SK-N-SH treated with all-trans-retinoic acid at 6 μM for 48 hours (cell line): ENCODE measurements around the gene HLA-DPB1.

Source experiments
- ATAC-seq: fragments of 200-7000 bp; cut with Tn5 transposase; 3 replicates; pipeline ENCODE4 v1.9.1; 2020; ENCODE audit warnings: mild to moderate bottlenecking, moderate library complexity
- ARNTL ChIP-seq: fragments of 450-650 bp; formaldehyde crosslinking; IDR thresholded peaks from 2 replicates; pipeline ENCODE4 v1.5.0; 2020; ENCODE audit warnings: low read depth, mild to moderate bottlenecking, moderate library complexity, borderline replicate concordance
- CREB5 ChIP-seq: fragments of 250-450 bp; sonication (Bioruptor Pico); IDR thresholded peaks from 2 replicates; pipeline ENCODE4 v1.5.1; 2020; ENCODE audit warnings: low read depth, mild to moderate bottlenecking, moderate library complexity
- CSDC2 ChIP-seq: fragments of 250-450 bp; sonication (Bioruptor Pico); IDR thresholded peaks from 2 replicates; pipeline ENCODE4 v1.5.0; 2020; ENCODE audit warnings: mild to moderate bottlenecking, moderate library complexity
- CSRNP3 ChIP-seq: fragments of 250-450 bp; sonication (Bioruptor Pico); IDR thresholded peaks from 2 replicates; pipeline ENCODE4 v1.5.1; 2021; ENCODE audit warnings: mild to moderate bottlenecking, moderate library complexity
- ESRRG ChIP-seq: fragments of 250-450 bp; sonication (Bioruptor Pico); IDR thresholded peaks from 2 replicates; pipeline ENCODE4 v1.6.1; 2021; ENCODE audit warnings: mild to moderate bottlenecking
- GLIS3 ChIP-seq: fragments of 250-450 bp; sonication (Bioruptor Pico); IDR thresholded peaks from 2 replicates; pipeline ENCODE4 v1.5.0; 2020; ENCODE audit warnings: mild to moderate bottlenecking, moderate library complexity
- ISL1 ChIP-seq: fragments of 250-450 bp; sonication (Bioruptor Pico); IDR thresholded peaks from 2 replicates; pipeline ENCODE4 v2.1.2; 2022; ENCODE audit warnings: mild to moderate bottlenecking, moderate library complexity
- OSR1 ChIP-seq: fragments of 250-450 bp; sonication (Bioruptor Pico); IDR thresholded peaks from 2 replicates; pipeline ENCODE4 v1.8.0; 2022; ENCODE audit warnings: moderate library complexity, mild to moderate bottlenecking, inconsistent platforms
- PATZ1 ChIP-seq: fragments of 250-450 bp; sonication (Bioruptor Pico); IDR thresholded peaks from 2 replicates; pipeline ENCODE4 v1.8.0; 2020; ENCODE audit warnings: mild to moderate bottlenecking, moderate library complexity, borderline replicate concordance
- POU6F1 ChIP-seq: fragments of 250-450 bp; sonication (Bioruptor Pico); IDR thresholded peaks from 2 replicates; pipeline ENCODE4 v1.8.0; 2021; ENCODE audit warnings: low read depth, mild to moderate bottlenecking, moderate library complexity, borderline replicate concordance
- PPARA ChIP-seq: fragments of 250-450 bp; sonication (Bioruptor Pico); IDR thresholded peaks from 2 replicates; pipeline ENCODE4 v1.5.0; 2020; ENCODE audit warnings: mild to moderate bottlenecking, borderline replicate concordance
- RARB ChIP-seq: fragments of 250-450 bp; sonication (Bioruptor Pico); IDR thresholded peaks from 2 replicates; pipeline ENCODE4 v1.8.0; 2021; ENCODE audit warnings: mild to moderate bottlenecking, moderate library complexity
- TCF4 ChIP-seq: fragments of 250-450 bp; sonication (Bioruptor Pico); IDR thresholded peaks from 2 replicates; pipeline ENCODE4 v1.8.0; 2021; ENCODE audit warnings: mild to moderate bottlenecking, moderate library complexity, borderline replicate concordance
- TOX ChIP-seq: fragments of 250-450 bp; sonication (Bioruptor Pico); IDR thresholded peaks from 2 replicates; pipeline ENCODE4 v1.8.0; 2021; ENCODE audit warnings: mild to moderate bottlenecking, moderate library complexity, borderline replicate concordance
- TSHZ2 ChIP-seq: fragments of 250-450 bp; sonication (Bioruptor Pico); IDR thresholded peaks from 2 replicates; pipeline ENCODE4 v1.5.0; 2020; ENCODE audit warnings: mild to moderate bottlenecking, moderate library complexity
- ZFP3 ChIP-seq: fragments of 250-450 bp; sonication (Bioruptor Pico); IDR thresholded peaks from 2 replicates; pipeline ENCODE4 v1.5.0; 2020; ENCODE audit warnings: mild to moderate bottlenecking, moderate library complexity
- ZFP30 ChIP-seq: fragments of 450-650 bp; formaldehyde crosslinking; IDR thresholded peaks from 2 replicates; pipeline ENCODE4 v1.5.0; 2022; ENCODE audit warnings: mild to moderate bottlenecking, moderate library complexity
- ZNF70 ChIP-seq: fragments of 450-650 bp; formaldehyde crosslinking; IDR thresholded peaks from 2 replicates; pipeline ENCODE4 v1.5.0; 2020; ENCODE audit warnings: mild to moderate bottlenecking, moderate library complexity
- ZNF8 ChIP-seq: fragments of 450-650 bp; formaldehyde crosslinking; IDR thresholded peaks from 2 replicates; pipeline ENCODE4 v1.5.0; 2020; ENCODE audit warnings: mild to moderate bottlenecking, moderate library complexity

Gene HLA-DPB1

GRCh38 chr6:33078919-33079521, 3.2 kb downstream of the HLA-DPB1 start (continued):
- no peak for TF ChIP-seq PATZ1 (CRISPR knock-in tag)
- no peak for TF ChIP-seq CSRNP3

GRCh38 chr6:33079580-33079979, 3.8 kb downstream of the HLA-DPB1 start:
- TF ChIP-seq TOX (CRISPR knock-in tag) (no peak), CREB5 (CRISPR knock-in tag) (no peak), ZFP3 (no peak), CSDC2 (CRISPR knock-in tag) (no peak), GLIS3 (no peak), ZNF8 (no peak), PPARA (CRISPR knock-in tag) (no peak), ZNF70 (CRISPR knock-in tag) (no peak), TSHZ2 (no peak), POU6F1 (CRISPR knock-in tag) (no peak), RARB (CRISPR knock-in tag) (no peak), ISL1 (CRISPR knock-in tag) (no peak), TCF4 (CRISPR knock-in tag) (no peak), PATZ1 (CRISPR knock-in tag) (no peak), OSR1 (CRISPR knock-in tag) (no peak), ESRRG (CRISPR knock-in tag) (no peak), ARNTL (no peak), ZFP30 (CRISPR knock-in tag) (no peak)
- no peak for ATAC-seq
